ENCODE data around the gene XPC. TPM values are rescaled to one million over a fixed set of nuclear protein-coding genes. Genes with fewer than 3 reads are reported as not detected.

Gene XPC
- total and polyA plus RNA-seq, 2 of the 8 experiments (the other 6 are each of a cell fraction or from before 2014, with no cell fraction given), result 8.8 to 27.3 TPM

DNA sequence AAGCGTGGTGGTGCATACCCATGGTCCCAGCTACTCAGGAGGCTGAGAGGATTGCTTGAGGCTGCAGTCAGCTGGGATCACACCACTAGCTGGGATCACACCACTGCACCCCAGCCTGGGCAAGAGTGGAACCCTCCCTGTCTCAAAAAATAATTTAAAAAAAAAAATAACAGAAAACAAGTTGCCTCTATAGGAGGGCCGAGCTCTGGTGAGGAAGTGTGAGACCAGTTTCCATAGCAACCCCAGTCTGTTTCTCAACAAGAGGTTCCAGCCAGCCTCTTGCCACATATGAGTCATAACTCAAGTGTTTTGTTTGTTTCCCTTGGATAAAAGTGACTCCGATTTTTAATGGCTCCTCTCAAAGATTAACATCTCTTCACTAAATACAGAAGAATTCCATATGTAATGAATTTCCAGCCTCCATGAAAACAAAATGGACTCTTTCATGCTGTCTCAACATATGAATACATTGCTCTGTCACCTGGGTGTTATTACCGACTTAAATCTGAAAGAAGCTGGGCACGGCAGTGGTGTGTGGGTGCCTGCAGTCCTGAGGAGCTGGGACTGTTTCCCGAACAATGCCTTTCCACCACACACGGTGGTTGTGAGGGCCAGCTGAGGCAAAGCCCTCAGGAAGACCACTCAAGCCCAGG lies 33.9 kb downstream of the XPC start:
- Histone ChIP-seq H4K5ac (ENCODE audit: insufficient read length, low read depth, low read length) (no peak overlapping the region), H3K23me2 (ENCODE audit: low read depth, low read length) (no peaks in the 10 kb centered on the region), H3K4me2 (ENCODE audit: insufficient read depth in 1 of 2, low read depth in 2 of 2, low read length in 2 of 2) (no peak overlapping the region), H2AFZ (ENCODE audit: low read length) (no peak overlapping the region), H2AK5ac (ENCODE audit: low read depth, low read length) (peak overlapping the region; percentile 55; the same call in 1 of the 2 replicates), H3K4me1 (replicated peaks in 1 of 4; ENCODE audit: control insufficient read depth in 3 of 4, insufficient read depth in 4 of 4, low read length in 3 of 4) (peaks cover 0 to 14% (median 9%) of the 10 kb centered on the region in 4 experiments; a peak in 6 of 7 replicates), H3K36me3 (ENCODE audit: control insufficient read depth in 2 of 4, insufficient read depth in 4 of 4, low read length in 3 of 4) (peaks cover 0 to 14% (median 7%) of the 10 kb centered on the region in 4 experiments; a peak in 5 of 8 replicates), H3K23ac (ENCODE audit: insufficient read length) (no peak overlapping the region), H3K9ac (replicated peaks in 1 of 4; ENCODE audit: extremely low read depth in 1 of 4, low read depth in 3 of 4, low read length in 3 of 4) (no peak overlapping the region; a peak in 2 of 7 replicates), H3K18ac (ENCODE audit: extremely low read depth, low read length) (no peak overlapping the region), H2BK12ac (ENCODE audit: low read depth, low read length) (peak overlapping the region; percentile 87; the same call in 1 of the 2 replicates), H3K27ac (ENCODE audit: low read depth, low read length) (peak overlapping the region; percentile 72; the same call in 1 of the 2 replicates), H3K4me3 (ENCODE audit: extremely low read depth in 1 of 4, insufficient read depth in 2 of 4, low read depth in 3 of 4, low read length in 4 of 4) (no peak overlapping the region), H3K14ac (ENCODE audit: insufficient read length) (no peak overlapping the region), H4K8ac (ENCODE audit: extremely low read depth, insufficient read depth, low read length) (no peak overlapping the region), H4K20me1 (replicated peaks in 1 of 2; ENCODE audit: control insufficient read depth in 1 of 2, insufficient read depth in 2 of 2, low read length in 2 of 2) (peaks cover 2 to 9% of the 10 kb centered on the region in 2 experiments), H3K4ac (replicated peaks; ENCODE audit: insufficient read length, low read depth, low read length) (no peak overlapping the region), H3K79me2 (ENCODE audit: control insufficient read depth in 1 of 2, insufficient read depth in 2 of 2, low read length in 2 of 2) (no peaks in the 10 kb centered on the region), H3K56ac (replicated peaks; ENCODE audit: insufficient read length, low read depth, low read length) (no peak overlapping the region), H2BK120ac (replicated peaks; ENCODE audit: low read depth, low read length) (no peak overlapping the region), H3K79me1 (ENCODE audit: low read depth, low read length) (no peaks in the 10 kb centered on the region), H2BK15ac (ENCODE audit: low read length) (no peak overlapping the region), H4K91ac (replicated peaks; ENCODE audit: insufficient read length, low read length) (no peak overlapping the region), H3K27me3 (replicated peaks in 1 of 4; ENCODE audit: control insufficient read depth in 3 of 4, extremely low read depth in 1 of 4, insufficient read depth in 3 of 4, low read length in 3 of 4) (no peaks in the 10 kb centered on the region), H2BK5ac (ENCODE audit: low read depth, low read length) (no peak overlapping the region; the same call in 1 of the 2 replicates), H2BK20ac (ENCODE audit: low read length) (no peak overlapping the region), H3K9me3 (ENCODE audit: insufficient read depth in 2 of 2, low read depth in 1 of 2, low read length in 1 of 2) (no peaks in the 10 kb centered on the region)
- ChIA-PET CTCF (ENCODE audit: partially characterized antibody) (interaction anchor here (0.7 to 4.3 kb wide), 8 partner anchors 10 to 248 kb away, joined by 3 to 22 read pairs (median 8); partner anchors contain the start of genes CHCHD4 and TMEM43), POLR2A (ENCODE audit: partially characterized antibody) (interaction anchor here (0.8 to 2.9 kb wide), 8 partner anchors 9 to 249 kb away, joined by 3 to 15 read pairs (median 6); partner anchors contain the start of genes CHCHD4, LSM3, TMEM43 and XPC)
- WGBS, 2 experiments (ENCODE audit: extremely low coverage in 1 of 2, insufficient coverage in 1 of 2, insufficient read length in 1 of 2, insufficient replicate concordance in 2 of 2, low coverage in 1 of 2, low lambda C conversion rate in 2 of 2, missing lambda C conversion rate in 1 of 2), result 85% methylated on average over 7 of the region's 7 CpGs; no CpG with 5 or more reads in 1 of the 2 experiments
- DNase-seq (ENCODE audit: low read depth in 1 of 2, low spot score in 2 of 2), result no peak
- TF ChIP-seq SP1 (IDR thresholded peaks at IDR 0.05; ENCODE audit: low read depth, low read length) (0 out of 2 replicates have a peak, but pooled peaks have one; percentile 24), CTBP2 (IDR thresholded peaks at IDR 0.05; ENCODE audit: borderline replicate concordance, insufficient read depth, insufficient read length, low read length) (no peak), JUND (IDR thresholded peaks at IDR 0.05; ENCODE audit: low read length) (peak; percentile 81)
- FAIRE-seq, result no peak

All from H1 (cell line).